Measurements from ENCODE around the gene SPATS1.
"Not testable (repeated sequence)": the region's sequence is repeated elsewhere in the genome, so short reads cannot be mapped to it uniquely, and the experiment has no call there.

Gene SPATS1

DNA sequence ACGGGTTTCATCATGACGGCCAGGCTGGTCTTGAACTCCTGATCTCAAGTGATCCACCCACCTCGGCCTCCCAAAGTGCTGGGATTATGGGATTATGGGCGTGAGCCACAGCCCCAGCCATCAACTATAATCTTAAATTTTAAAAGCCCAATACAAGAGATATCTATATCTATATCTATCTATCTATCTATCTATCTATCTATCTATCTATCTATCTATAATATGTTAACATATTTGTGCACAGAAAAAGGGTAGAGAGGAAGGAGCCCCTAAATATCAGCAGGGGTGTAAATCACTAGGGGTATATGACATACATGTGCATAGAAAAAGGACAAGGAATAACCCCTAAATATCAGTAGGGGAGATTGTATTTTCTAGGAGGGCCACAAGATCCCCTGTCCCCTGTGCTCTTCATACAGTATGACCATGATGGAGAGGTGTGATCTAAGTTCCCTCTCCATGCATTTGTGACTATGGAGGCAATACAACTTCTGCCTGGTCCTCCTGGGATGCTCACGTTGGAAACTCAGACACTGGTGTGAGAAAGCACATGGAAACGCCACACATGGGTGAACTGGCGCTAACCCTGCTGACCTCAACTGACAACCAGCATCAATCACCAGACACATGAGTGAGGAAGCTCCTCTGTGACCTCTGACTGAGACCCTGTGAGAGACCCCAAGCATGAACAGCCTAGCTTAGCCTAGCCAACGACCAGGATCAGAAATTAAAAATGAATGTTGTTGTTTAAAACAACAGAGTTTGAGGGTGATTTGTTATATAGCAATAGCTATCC lies 1.2 kb upstream of the SPATS1 start:
- DNase-seq (ENCODE audit: low read depth in 1 of 2, low spot score in 1 of 2): no peak

GRCh38 chr6:44342052-44342451 lies 398 bp upstream of the SPATS1 start:
- DNase-seq (ENCODE audit: low read depth in 1 of 2, low spot score in 1 of 2): no peak

DNA sequence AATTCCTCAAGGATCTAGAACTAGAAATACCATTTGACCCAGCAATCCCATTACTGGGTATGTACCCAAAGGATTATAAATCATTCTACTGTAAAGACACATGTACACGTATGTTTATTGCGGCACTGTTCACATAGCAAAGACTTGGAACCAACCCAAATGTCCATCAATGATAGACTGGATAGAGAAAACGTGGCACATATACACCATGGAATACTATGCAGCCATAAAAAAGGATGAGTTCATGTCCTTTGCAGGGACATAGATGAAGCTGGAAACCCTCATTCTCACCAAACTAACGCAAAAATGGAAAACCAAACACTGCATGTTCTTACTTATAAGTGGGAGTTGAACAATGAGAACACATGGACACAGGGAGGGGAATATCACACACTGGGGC lies 4.4 kb downstream of the SPATS1 start:
- DNase-seq (ENCODE audit: low read depth in 1 of 2, low spot score in 1 of 2): not testable (repeated sequence)

DNA sequence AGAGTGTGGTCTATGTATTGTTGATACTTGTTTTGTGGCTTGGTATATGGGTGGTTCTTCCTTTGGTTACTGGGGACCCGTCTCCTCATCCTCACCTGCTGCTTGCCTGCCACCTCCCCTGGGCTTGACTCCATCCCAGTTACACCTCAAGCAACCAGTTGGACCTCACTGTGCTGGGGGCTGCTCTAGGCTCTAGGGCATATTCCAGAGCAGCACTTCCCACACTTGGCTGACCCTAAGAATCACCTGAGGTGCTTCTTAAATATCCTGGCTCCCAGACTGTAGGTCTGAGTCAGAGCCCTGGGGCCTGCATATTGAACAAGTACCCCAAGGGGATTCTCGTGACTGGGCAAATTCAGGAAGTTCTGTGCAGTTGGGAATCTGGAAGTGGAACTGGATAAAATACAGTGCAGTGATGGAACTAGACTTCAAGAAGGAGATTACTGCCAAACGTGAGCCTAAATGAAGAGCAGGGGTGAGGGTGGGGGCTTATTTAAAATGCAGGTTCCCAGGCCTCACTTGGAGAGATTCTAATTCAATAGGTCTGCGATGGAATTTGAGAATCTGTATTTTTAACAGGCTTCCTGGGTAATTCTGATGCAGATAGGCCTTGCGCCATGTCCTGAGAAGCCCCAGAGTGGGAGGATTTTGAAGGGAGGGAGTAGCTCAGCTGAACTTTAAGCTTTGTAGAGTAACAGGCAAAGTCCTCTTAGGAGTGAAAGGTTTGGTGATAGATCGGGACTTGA lies 7.6 kb downstream of the SPATS1 start:
- no peak for DNase-seq (ENCODE audit: low read depth in 1 of 2, low spot score in 1 of 2)

DNA sequence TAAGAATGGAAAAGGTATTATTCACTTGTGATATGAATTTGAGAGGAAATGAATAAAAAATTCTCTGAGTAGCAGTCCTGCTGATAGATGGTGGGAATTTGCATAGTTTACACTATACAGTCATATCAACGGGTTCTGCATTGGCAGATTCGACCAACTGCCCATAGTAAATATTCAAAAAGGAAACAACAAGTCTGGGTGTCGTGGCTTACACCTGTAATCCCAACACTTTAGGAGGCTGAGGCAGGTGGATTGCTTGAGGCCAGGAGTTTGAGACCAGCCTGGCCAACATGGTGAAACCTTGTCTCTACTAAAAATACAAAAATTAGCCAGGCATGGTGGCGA lies 8.2 kb downstream of the SPATS1 start:
- DNase-seq (ENCODE audit: low read depth in 1 of 2, low spot score in 1 of 2): not testable (repeated sequence)

- DNase-seq (ENCODE audit: low read depth in 1 of 2, low spot score in 1 of 2): no peak
These were observed 9.8 kb downstream of the SPATS1 start for GRCh38 chr6:44352259-44352658.

DNA sequence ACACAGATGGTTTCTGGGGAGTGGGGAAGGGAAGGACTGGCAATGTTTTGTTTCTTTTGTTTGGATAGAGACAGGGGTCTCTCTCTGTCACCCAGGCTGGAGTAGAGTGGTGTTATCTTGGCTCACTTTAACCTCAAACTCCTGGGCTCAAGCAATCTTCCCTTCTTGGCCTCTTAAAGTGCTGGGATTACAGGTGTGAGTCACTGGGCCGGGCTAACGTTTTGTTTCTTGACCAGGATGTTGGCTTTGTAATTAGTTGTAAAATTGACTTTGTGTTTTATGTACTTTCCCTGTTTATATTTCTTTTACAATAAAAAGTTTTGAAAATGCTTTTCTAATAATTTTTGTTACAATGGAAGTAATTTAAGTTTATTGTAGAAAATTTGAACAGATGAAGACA lies 10.9 kb downstream of the SPATS1 start:
- DNase-seq (ENCODE audit: low read depth in 1 of 2, low spot score in 1 of 2): no peak

GRCh38 chr6:44355640-44356039 lies 13.2 kb downstream of the SPATS1 start:
- no peak for DNase-seq (ENCODE audit: low read depth in 1 of 2, low spot score in 1 of 2)

DNA sequence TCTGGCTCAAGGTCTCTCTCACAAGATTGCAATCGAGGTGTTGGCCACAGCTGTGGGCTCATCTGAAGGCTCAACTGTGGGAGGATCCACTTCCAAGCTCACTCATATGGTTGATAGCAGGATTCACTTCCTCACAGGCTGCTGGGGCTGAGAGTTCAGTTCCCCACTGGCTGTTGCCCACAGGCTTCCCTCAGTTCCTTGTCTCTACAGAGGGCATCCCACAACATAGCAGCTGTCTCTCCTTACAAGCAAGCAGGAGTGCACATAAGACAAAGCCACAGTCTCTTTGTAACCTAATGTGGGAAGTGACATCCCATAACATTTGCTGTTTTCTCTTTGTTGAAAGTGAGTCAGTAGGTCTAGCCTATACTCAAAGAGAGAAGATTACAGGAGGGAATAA lies 14.0 kb downstream of the SPATS1 start:
- no peak for DNase-seq (ENCODE audit: low read depth in 1 of 2, low spot score in 1 of 2)

DNA sequence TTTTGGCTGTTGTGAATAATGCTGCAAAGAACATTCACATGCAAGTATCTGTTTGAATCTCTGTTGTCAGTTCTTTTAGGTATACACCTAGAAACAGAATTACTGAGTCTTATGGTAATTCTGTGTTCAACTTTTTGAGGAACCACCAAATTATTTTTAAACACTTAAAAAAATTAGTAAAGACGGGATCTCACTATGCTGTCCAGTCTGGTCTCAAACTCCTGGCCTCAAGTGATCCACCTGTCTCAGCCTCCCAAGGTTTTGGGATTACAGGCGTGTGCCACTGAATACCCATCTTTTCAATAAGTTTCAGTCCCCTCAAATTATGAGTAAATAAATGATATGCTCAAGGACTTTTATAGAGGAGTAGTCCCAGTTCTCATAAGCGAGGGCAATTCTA lies 17.5 kb downstream of the SPATS1 start:
- DNase-seq (ENCODE audit: low read depth in 1 of 2, low spot score in 1 of 2): no peak

DNA sequence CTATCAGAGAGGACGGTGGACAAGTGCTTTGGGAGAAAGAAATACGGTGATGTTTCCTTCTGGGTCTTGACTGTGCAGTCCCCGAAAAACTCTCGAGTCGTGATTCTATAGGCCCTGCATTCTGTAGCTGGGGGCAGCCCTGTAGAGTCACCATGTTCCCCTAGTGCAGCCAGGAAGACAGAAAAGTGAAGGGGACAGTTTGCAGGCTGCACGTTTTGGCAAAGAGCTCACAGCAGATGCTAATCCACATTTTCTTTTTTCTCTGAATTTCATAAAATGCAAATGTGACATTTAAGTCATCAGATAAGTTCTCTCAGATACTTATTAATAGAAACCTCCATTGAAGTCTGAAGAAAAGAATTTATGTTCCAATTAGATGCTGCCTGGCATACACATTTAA lies 19.5 kb downstream of the SPATS1 start:
- DNase-seq (ENCODE audit: low read depth in 1 of 2, low spot score in 1 of 2): no peak

DNA sequence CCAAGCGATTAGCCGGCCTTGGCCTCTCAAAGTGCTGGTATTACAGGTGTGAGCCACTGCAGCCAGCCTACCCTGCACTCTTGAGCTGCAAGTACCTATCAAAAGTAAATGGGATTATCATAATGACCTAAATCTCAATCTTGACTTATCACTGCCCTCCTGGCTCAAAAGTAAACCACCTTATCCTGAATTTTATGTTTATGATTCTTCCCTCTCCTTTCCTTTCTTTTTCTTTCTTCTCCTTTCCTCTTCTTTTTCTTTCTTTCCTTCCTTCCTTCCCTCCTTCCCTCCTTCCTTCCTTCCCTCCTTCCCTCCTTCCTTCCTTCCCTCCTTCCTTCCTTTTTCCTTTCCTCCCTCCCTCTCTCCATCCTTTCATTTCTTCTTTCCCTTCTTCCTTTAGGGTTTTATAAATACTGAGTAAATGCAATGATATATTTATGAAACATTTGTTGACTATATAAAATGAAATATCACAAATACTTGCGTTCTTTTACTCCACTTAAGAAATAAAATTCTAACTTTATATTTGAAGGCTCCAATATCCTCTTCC lies 21.0 kb downstream of the SPATS1 start:
- DNase-seq (ENCODE audit: low read depth in 1 of 2, low spot score in 1 of 2): no peak

- no peak for DNase-seq (ENCODE audit: low read depth in 1 of 2, low spot score in 1 of 2)
These were observed 24.3 kb downstream of the SPATS1 start for GRCh38 chr6:44366781-44367180.

GRCh38 chr6:44367681-44368080 lies 25.2 kb downstream of the SPATS1 start:
- DNase-seq (ENCODE audit: low read depth in 1 of 2, low spot score in 1 of 2): no peak

- no peak for DNase-seq (ENCODE audit: low read depth in 1 of 2, low spot score in 1 of 2)
These were observed 30.6 kb downstream of the SPATS1 start for GRCh38 chr6:44373051-44373450.

DNA sequence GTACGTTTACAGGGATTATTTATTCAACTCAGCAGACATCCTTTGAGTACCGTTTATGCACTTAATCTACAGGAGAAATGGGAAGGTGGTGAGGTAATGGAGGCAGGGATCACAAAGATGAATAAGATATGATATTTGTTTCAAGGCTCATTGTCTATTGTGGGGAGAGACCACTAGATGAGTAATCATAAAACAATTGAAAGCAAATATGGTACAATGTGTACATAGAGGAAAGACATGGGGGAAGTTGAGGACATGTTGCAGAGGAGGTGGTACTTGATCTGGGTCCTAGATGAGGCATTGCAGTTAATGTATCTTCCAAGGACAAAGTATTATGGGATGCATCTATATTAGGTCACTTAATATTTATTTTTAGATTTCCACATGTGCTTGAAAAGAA lies 31.3 kb downstream of the SPATS1 start:
- DNase-seq (ENCODE audit: low read depth in 1 of 2, low spot score in 1 of 2): no peak

GRCh38 chr6:44375071-44375470 lies 32.6 kb downstream of the SPATS1 start:
- DNase-seq (ENCODE audit: low read depth in 1 of 2, low spot score in 1 of 2): no peak

DNA sequence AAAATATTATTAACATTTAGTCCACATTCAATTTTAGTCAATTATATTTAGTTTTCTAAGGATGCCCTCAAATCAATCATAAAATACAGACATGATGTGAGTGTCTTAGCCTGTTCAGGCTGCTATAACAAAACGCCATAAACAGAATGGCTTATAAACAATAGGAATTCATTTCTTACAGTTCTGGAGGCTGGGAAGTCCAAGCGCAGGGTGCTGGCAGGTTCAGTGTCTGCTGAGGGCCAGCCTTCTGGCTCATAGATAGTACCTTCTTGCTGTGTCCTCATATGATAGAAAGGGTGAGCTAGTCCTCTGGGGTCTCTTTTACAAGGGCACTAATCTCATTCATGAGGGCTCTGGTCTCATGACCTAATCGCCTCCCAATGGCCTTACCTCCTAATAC lies 35.0 kb downstream of the SPATS1 start:
- no peak for DNase-seq (ENCODE audit: low read depth in 1 of 2, low spot score in 1 of 2)

DNA sequence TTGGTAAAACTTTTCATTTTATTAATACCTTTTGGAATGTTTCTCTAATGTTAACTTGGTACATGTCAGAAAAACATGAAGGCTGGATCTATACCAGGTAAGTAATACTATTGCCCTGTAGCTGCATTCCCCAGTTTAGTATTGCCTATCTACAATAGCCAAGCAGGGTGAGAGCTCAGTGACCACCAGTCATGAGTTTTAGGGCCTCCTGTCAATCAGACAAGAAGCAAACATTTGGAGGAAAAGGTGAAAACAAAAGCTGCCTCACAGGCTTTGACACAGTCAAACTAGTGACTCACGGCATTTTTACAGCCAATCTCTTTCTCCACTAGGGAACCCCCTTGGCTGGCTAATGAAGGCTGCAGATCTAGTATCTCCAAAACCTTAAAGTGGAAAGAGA lies 35.5 kb downstream of the SPATS1 start:
- DNase-seq (ENCODE audit: low read depth in 1 of 2, low spot score in 1 of 2): no peak

GRCh38 chr6:44381739-44382138 lies 39.3 kb downstream of the SPATS1 start:
- DNase-seq (ENCODE audit: low read depth in 1 of 2, low spot score in 1 of 2): no peak

GRCh38 chr6:44386364-44386928 lies 44.0 kb downstream of the SPATS1 start:
- no peak for DNase-seq (ENCODE audit: low read depth in 1 of 2, low spot score in 1 of 2)

DNA sequence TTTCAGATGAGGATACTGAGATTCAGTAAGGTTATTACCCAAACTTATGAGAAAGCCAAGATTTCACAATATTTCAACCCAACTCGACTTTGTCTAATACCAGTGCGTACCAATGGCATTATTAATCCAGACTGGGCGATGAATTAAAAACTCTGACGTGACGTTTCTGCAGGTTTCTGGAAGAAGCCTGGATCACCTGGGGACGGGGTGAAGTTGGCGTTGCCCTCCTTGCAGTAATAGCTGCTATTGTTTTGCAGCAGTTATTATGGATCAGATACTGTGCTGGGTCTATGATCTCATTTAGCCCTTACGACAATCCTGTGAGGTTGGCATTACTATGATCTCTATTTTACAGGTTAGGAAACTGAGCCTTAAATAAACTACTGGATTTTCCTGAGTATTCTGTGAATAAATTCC lies 44.5 kb downstream of the SPATS1 start:
- no peak for DNase-seq (ENCODE audit: low read depth in 1 of 2, low spot score in 1 of 2)
